Activated CD4-positive, alpha-beta T cell treated with anti-CD3 and anti-CD28 coated beads, Interleukin-2, Interleukin-4, amounts not matched to agents 100 ng/mL and 50 ng/mL, durations not matched to agents 16 hours and 8 hours (primary cell): ENCODE results near the gene KAT6B.
"Not testable (repeated sequence)": the region's sequence is repeated elsewhere in the genome, so short reads cannot be mapped to it uniquely, and the experiment has no call there.

Source experiments
- DNase-seq: peaks from one replicate; pipeline ENCODE4 v3.0.0-alpha.2; 2020; ENCODE audit warnings: low spot score

Gene KAT6B

GRCh38 chr10:75037171-75038153, 211.1 kb downstream of the KAT6B start:
- no peak for DNase-seq

GRCh38 chr10:75038335-75038734, 211.9 kb downstream of the KAT6B start:
- no peak for DNase-seq

- no peak for DNase-seq
These were observed 214.2 kb downstream of the KAT6B start for GRCh38 chr10:75040576-75040975.

- DNase-seq, result peak; percentile 58
These were observed 216.0 kb downstream of the KAT6B start for GRCh38 chr10:75042292-75042974.

GRCh38 chr10:75043256-75044131, 217.1 kb downstream of the KAT6B start:
- DNase-seq, result peak; percentile 64

- DNase-seq, result no peak
These were observed 222.3 kb downstream of the KAT6B start for GRCh38 chr10:75048669-75049098.

- DNase-seq, result no peak
These were observed 223.1 kb downstream of the KAT6B start for GRCh38 chr10:75049316-75050148.

- DNase-seq, result no peak
These were observed 223.9 kb downstream of the KAT6B start for GRCh38 chr10:75050149-75050919.

GRCh38 chr10:75051308-75051707, 224.9 kb downstream of the KAT6B start:
- no peak for DNase-seq

GRCh38 chr10:75055896-75056406, 229.6 kb downstream of the KAT6B start:
- not testable (repeated sequence) for DNase-seq

GRCh38 chr10:75057680-75058079, 231.3 kb downstream of the KAT6B start:
- DNase-seq, result no peak

GRCh38 chr10:75058161-75058560, 231.8 kb downstream of the KAT6B start:
- DNase-seq, result no peak

GRCh38 chr10:75061709-75062505, 235.5 kb downstream of the KAT6B start:
- no peak for DNase-seq

GRCh38 chr10:75062506-75063299, 236.3 kb downstream of the KAT6B start:
- no peak for DNase-seq

GRCh38 chr10:75063461-75064230, 237.2 kb downstream of the KAT6B start:
- no peak for DNase-seq

GRCh38 chr10:75065076-75065475, 238.7 kb downstream of the KAT6B start:
- DNase-seq, result no peak

GRCh38 chr10:75066271-75066670, 239.9 kb downstream of the KAT6B start:
- no peak for DNase-seq

- DNase-seq, result no peak
These were observed 240.9 kb downstream of the KAT6B start for GRCh38 chr10:75067272-75067671.
